T1000 (cell line): ENCODE data around the gene CHCHD5.

Experiments
- DNase-seq: peaks from one replicate; lab custom pipeline; 2025; ENCODE audit warnings: mixed read lengths; lab: John Stamatoyannopoulos, UW

Gene CHCHD5

DNA sequence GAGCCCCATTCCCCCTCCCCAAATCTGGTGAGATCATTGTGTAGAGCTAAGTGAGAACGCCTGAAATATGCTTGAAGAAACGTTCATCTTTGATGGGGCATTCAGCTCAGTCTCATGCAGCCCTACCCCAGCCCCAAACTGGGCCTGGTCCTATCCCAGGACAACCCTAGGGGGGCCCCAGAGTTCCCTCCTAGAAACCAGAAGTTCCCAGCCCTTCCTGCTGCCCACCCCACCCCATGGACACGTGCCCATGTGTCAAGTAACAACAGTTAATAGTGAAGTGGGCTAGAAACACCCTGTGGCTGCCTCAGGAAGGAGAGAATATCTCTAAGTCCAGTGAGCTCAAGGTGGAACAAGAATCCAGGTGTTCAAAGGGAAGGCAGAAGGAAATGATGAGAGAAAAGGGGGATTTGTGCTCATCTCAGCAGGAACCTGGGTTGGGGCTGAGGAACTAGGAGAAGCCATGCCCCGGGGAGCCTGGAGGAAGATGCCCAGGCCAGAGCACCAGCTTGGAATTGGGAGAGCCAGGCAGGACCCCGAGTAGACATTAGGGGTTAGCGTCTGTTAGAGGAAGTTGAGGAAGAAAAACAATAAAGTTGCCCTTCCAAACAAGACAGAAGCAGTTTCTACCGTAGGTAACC, 41.2 kb downstream of the CHCHD5 start:
- DNase-seq: no peak

DNA sequence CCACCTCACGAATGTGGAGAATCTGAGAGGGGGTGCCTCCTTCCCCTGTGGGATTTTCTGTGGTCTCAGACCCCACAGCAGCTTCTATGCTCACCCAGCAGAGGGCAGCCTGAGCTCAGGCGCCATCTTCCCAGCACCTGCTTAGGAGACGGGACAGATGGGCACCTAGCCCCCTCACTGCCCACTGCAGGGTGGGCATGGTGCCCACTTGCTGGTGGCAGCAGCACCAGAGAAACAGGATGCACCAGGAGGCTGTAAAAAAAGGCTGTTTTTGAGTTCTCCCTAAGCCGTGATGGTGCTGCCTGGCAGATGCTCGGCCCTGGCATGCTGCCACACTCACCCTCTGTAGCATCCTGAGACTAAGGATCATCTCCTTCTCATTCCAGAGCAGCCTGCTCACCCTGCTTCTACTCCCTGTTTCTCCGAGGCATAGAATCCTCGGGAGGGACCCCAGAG, 42.2 kb downstream of the CHCHD5 start:
- DNase-seq: peak; percentile 71

DNA sequence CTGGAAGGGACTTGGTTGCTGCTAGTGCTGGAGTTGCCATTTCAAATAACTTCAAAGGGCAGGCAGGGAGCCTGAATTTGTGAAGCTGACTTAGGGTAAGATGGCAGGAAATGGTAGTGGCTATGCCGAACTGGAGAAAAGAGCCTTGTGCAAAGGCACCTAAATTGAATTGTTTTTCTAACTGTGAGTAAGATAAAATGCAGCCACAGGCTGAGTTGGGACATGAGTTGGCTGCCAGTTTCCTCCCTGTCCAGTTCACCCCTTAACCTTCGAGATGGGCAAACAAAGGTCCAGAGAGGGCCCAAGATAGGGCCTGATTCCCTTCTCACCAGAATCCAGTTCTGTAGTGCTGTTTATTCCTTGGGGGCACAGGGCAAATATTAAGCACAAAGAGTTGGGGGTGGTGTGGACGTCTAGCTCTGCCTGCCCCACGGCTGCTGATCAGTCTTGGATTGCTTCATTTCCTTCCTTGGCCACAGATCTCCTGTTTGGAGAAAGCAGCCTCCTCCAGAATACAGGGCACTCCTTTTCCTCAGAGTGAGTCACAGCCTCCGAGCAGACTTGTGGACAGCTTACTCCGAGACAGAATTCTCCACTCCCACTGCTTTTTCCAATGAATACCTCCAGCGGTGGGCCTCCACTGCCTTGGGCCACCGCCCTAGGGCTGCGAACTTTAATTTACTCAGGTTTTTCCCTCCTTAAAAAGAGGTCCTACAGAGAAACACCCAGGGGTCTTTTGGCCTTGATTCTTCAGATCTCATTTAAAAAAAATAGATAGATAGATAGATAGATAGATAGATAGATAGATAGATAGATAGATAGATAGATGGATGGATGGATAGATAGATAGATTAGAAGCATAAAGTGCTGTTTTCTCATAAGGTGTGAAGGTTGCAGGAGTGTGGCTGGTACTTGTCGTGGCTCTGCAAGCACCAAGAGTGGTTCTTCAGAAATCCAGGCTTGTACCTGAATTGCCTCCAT, 42.9 kb downstream of the CHCHD5 start:
- DNase-seq: peak; percentile 61

DNA sequence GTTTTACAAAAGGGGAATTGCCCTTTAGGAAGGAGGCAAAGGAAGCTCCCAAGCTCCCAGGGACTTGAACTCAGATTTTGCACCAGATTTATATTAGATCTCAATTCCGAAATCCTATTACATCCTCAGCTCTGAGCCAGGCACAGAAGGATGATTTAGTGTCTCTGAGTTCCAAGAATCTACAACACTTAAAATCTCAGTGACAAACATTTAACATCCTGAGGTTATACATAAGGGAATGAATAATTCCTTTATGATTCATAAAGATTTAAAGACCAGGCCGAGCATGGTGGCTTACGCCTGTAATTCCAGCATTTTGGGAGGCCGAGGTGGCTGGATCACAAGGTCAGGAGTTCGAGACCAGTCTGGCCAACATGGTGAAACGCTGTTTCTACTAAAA, 44.8 kb downstream of the CHCHD5 start:
- no peak for DNase-seq

DNA sequence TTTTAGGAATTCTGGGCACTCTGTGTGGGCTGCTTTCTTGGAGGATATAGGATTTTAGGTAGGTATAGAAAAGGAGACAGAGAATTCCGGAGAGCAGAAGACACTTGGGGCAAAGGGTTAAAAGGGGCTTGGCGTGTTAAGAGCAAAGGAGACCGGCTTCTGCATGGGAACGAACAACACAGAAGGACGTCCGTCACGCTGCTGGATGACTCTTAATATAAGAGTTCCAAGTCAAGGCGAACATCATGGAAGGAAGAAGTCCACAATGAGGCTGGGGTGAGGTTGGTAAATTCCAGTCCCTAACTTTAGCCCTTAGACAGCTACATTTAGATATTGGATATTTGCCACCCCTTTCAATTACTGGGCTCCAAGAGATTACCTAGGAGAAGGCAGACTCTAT, 45.4 kb downstream of the CHCHD5 start:
- DNase-seq: no peak

DNA sequence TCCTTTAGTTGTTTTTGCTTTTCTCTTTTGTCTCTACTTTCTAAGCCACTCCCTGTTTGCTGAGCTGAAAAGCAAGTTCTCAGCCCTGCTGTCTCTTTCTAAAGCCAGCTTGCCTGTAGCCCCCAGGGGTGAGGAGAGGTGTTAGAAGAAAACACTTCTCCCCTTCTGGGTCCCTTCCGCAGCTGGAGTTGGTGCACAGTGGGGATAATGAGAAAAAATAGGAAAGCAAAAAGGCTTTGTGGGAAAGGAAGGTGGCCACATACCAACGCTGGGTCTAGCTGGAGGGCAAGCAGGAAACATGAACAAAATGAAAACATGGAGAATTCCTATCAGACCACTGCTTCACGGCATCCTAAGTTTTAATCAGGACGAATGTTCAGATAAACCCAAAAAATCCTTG, 45.9 kb downstream of the CHCHD5 start:
- DNase-seq: no peak

DNA sequence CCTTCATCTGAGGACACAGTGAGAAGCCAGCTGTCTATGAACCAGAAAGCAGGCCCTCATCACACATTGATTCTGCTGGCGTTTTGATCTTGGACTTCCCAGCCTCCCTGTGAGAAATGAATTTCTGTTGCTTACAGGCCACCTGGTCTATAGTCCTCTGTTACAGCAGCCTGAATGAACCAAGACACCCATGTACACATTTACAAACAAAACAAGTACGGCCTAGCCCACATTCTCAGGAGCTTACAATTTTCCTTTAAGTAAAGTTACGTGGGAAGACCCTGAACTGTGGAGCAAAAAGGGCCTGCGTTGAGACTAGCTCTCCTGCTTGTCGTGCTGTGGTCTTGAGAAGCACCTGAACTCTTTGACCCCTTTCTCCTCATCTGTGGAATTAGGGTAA, 49.3 kb downstream of the CHCHD5 start:
- DNase-seq: no peak

DNA sequence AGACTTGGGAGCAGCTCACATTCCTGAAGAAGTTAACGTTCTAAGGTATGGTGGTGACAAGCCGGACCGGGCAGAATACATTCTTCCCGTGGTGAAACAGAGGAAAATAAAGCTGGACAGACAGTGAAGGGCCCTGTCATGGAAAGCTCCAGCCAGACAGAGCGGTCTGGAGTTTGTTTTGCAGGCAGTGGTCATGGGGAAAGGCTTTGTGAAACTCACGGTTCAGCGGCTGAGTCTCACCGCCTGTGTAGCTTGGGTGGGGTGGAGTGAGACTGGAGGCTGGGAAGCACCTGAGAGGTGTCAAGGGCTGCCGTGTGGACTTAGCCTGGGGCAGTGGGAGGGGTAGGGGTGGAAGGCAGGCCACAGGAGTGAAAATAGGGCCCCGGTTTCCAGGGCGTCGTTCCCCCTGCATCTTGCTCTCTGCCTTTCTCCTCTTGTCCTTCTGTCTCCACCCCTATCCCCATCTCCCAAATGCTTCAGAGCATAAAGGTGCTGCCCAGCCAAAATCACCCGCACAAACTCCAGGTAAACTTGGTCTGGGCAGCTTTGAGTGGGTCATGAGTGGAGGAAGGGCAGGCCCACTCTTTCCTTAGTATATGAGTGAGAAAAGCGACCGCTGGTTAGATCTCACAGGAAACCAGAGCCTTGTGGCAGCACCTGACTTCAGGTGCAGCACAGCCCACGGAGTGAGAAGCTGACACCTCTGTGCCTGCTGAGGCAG, 49.9 kb downstream of the CHCHD5 start:
- no peak for DNase-seq

DNA sequence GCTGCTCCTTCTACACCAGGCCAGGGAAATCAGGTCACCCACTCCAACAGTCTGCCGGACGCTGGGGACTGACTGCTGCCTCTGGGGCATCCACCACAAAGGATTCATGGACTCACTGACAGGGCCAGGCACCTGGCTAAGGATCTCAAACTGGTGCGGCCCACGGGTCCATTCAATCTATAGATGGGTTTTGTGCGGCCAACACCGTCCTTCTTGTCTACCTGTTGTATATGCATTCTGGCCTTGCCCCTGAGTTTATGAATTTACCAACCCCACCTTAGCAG, 50.4 kb downstream of the CHCHD5 start:
- no peak for DNase-seq

DNA sequence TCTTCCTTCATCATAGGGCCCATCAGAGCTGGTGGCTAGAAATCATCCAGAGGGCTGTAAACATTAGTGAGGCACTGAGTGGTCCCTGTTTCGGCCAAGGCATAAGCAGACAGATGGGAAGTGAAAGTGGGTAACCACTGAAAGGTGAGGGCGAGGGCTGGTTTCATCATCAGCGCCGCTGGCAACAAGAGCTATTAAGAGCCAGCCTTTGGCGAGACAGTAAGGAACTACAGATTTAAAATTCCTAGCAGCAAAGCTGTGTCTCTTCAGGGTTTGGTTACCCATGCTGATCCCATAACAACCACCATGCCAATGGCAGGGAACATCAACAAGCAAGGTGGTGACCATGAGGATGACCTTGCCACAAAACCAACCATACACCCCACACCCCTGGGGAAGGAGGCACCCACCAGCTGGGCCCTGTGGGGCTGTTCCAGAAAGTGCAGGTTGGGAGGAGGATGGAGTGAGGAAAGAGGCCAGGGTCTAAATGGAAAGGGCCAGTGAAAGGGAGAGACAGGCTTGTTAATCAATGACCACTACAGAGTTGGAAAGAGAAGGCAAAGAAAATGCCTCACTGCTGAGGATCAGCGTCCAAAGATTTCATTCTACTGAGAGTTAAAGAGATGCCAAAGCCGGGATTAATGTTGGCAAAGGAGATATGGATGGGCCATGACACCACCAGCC, 52.3 kb downstream of the CHCHD5 start:
- DNase-seq: no peak

DNA sequence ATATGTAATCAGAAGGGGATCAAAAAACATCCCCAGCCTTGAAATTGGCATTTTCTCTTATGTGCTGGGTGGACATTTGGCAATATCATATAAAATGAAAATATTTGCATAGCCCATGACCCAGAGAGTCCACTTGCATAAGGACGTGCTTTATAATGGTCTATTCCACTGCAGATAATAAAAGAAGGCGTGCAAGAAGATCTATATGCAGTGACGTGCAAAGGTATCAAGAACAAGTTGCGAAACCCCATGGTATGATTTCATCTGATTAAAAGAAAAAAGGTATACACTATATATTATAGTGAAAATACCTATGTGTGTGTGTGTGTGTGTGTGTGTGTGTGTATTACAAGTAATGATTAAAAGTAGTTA, 52.9 kb downstream of the CHCHD5 start:
- no peak for DNase-seq
